ENCODE data around the gene PSD4. TPM values are rescaled to one million over a fixed set of nuclear protein-coding genes. Genes with fewer than 3 reads are reported as not detected.

The PSD4 gene
- total RNA-seq, 2 experiments from 2014 or later: 232 to 274 TPM

DNA sequence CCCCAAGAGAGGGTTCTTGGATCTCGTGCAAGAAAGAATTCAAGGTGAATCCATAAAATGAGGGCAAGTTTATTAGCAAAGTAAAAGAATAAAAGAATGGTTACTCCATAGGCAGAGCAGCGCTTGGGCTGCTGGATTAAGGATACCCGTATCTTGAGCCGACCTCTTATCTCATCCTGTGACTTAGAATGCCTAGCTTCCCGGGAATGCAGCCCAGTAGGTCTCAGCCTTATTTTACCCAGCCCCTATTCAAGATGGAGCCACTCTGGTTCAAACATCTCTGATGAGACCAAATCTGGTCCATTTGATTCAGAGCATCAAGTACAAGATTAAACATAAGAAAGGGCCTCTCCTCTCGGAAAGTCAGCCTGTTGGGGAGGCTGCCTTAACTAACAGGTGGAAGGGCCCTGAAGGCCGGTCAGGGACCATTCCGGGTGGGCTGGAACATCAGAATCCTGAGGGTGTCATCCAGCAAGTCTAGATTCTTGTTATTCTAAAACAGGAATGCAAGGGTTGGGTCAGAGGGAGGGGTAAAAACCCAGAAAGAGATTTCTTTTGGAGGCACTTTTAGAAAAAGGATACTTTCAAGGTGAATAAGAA, 5.8 kb downstream of the PSD4 start:
- CTCF ChIA-PET: interaction anchor here (0.6 to 7.7 kb wide), 9 partner anchors 7 to 491 kb away, joined by 3 to 93 read pairs (median 7); no protein-coding TSS in a partner anchor

GRCh38 chr2:113180131-113180946, 6.6 kb downstream of the PSD4 start:
- H3K36me3 Mint-ChIP-seq (ENCODE audit: low read depth): peaks cover 84% of the 10 kb centered on the region
- intact Hi-C loops (cut with DNase I, micrococcal nuclease): loop anchor here in 1 of 2 experiments (1.0 kb wide), 1 partner anchor 42 kb away; no protein-coding TSS in a partner anchor
- H3K4me1 Mint-ChIP-seq: peaks cover 84% of the 10 kb centered on the region
- no peaks in the 10 kb centered on the region for H3K9me3 Mint-ChIP-seq (ENCODE audit: low read depth)
- ATAC-seq (peak; percentile 45), DNase-seq (peak; percentile 51)
- ChIA-PET CTCF (interaction anchor here (0.6 to 7.7 kb wide), 12 partner anchors 8 to 492 kb away, joined by 3 to 93 read pairs (median 6); no protein-coding TSS in a partner anchor), POLR2A (interaction anchor here (0.6 kb wide), 1 partner anchor 13 kb away, joined by 3 read pairs; no protein-coding TSS in a partner anchor)
- H3K27me3 Mint-ChIP-seq: no peaks in the 10 kb centered on the region
- peak overlapping the region; percentile 32 for H3K4me3 Mint-ChIP-seq
- H3K27ac Mint-ChIP-seq: peak overlapping the region; percentile 85

More for the DNA sequence above, 5.8 kb downstream of the PSD4 start:
- ATAC-seq: no peak
- peaks cover 85% of the 10 kb centered on the region for H3K36me3 Mint-ChIP-seq (ENCODE audit: low read depth)
- POLR2A ChIA-PET: no interaction called here
- H3K9me3 Mint-ChIP-seq (ENCODE audit: low read depth): no peaks in the 10 kb centered on the region
- no peaks in the 10 kb centered on the region for H3K27me3 Mint-ChIP-seq
- no peak for DNase-seq
- intact Hi-C loops (cut with DNase I, micrococcal nuclease): loop anchor here (1.0 to 10.0 kb wide), 2 partner anchors 41 to 635 kb away; partner anchors contain the start of gene POLR1B (in 1 of the 2)
- peaks cover 81% of the 10 kb centered on the region for H3K4me1 Mint-ChIP-seq
- peak overlapping the region; percentile 92 for H3K27ac Mint-ChIP-seq
- H3K4me3 Mint-ChIP-seq: peak overlapping the region; percentile 91

- H3K27me3 Mint-ChIP-seq: no peaks in the 10 kb centered on the region
- DNase-seq (no peak), ATAC-seq (no peak)
- H3K36me3 Mint-ChIP-seq (ENCODE audit: low read depth): peaks cover 87% of the 10 kb centered on the region
- peaks cover 91% of the 10 kb centered on the region for H3K4me1 Mint-ChIP-seq
- ChIA-PET POLR2A (no interaction called here), CTCF (interaction anchor here (0.6 to 7.7 kb wide), 9 partner anchors 8 to 101 kb away, joined by 3 to 93 read pairs (median 7); partner anchors contain the start of gene PSD4)
- H3K4me3 Mint-ChIP-seq: peak overlapping the region; percentile 32
- H3K27ac Mint-ChIP-seq: peak overlapping the region; percentile 85
- no peaks in the 10 kb centered on the region for H3K9me3 Mint-ChIP-seq (ENCODE audit: low read depth)
- intact Hi-C loops (cut with DNase I, micrococcal nuclease): no loop called here
Measured at GRCh38 chr2:113181258-113182051, 7.7 kb downstream of the PSD4 start.

GRCh38 chr2:113182471-113183260, 8.9 kb downstream of the PSD4 start:
- intact Hi-C loops (cut with DNase I, micrococcal nuclease): no loop called here
- no peaks in the 10 kb centered on the region for H3K27me3 Mint-ChIP-seq
- ATAC-seq (no peak), DNase-seq (no peak)
- H3K4me1 Mint-ChIP-seq: peaks cover 89% of the 10 kb centered on the region
- H3K27ac Mint-ChIP-seq: peak overlapping the region; percentile 55
- H3K4me3 Mint-ChIP-seq: no peak overlapping the region
- H3K9me3 Mint-ChIP-seq (ENCODE audit: low read depth): no peaks in the 10 kb centered on the region
- peaks cover 80% of the 10 kb centered on the region for H3K36me3 Mint-ChIP-seq (ENCODE audit: low read depth)
- ChIA-PET CTCF (interaction anchor here (0.8 to 7.7 kb wide), 9 partner anchors 8 to 102 kb away, joined by 3 to 93 read pairs (median 5); partner anchors contain the start of gene PSD4), POLR2A (no interaction called here)

DNA sequence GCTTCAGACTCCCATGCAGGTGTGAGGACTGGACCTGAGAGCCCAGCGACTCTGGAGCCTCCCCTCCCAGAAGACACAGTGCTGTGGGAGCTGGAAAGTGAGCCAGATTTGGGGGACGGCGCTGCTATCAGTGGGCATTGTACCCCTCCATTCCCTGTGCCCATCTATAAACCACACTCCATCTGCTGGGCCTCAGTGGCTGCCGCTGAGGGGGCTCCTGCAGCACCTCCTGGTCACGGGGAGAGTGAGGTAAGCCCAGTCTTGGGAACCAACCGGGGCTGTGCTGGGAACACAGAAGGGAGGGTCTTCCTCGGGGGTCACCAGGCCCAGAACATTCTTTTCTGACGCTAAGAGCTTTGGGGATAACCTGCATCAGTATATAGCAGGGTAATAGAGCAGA, 9.5 kb downstream of the PSD4 start:
- Mint-ChIP-seq H3K27me3 (no peaks in the 10 kb centered on the region), H3K9me3 (ENCODE audit: low read depth) (no peaks in the 10 kb centered on the region), H3K36me3 (ENCODE audit: low read depth) (peaks cover 80% of the 10 kb centered on the region), H3K4me1 (peaks cover 87% of the 10 kb centered on the region), H3K4me3 (no peak overlapping the region), H3K27ac (peak overlapping the region; percentile 62)
- intact Hi-C loops (cut with DNase I, micrococcal nuclease): no loop called here
- ATAC-seq (no peak), DNase-seq (no peak)
- ChIA-PET POLR2A (no interaction called here), CTCF (interaction anchor here (0.8 to 7.7 kb wide), 11 partner anchors 9 to 103 kb away, joined by 3 to 93 read pairs (median 5); partner anchors contain the start of gene PSD4)

DNA sequence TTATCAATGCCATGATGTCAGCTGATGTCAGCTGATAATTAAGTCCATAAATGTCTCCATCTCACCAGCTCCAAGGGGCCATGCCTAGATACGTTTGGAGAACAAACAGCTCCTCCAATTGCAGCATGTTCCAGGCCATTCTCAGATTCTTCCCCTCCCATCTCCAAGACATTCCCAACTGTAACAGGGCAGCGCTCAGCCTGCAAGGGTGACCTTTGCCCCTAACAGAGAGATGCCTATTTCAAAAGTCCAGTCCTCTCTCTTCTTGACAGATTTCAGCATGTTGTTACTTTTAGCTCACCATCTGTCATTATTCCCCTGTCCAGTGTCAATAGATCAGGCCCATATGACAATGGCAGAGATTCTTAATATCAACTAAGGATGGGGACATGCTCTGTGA, 9.9 kb downstream of the PSD4 start:
- Mint-ChIP-seq H3K4me3 (no peak overlapping the region), H3K27ac (peak overlapping the region; percentile 62), H3K36me3 (ENCODE audit: low read depth) (peaks cover 76% of the 10 kb centered on the region), H3K27me3 (no peaks in the 10 kb centered on the region), H3K4me1 (peaks cover 83% of the 10 kb centered on the region), H3K9me3 (ENCODE audit: low read depth) (no peaks in the 10 kb centered on the region)
- CTCF ChIA-PET: interaction anchor here (0.8 to 7.7 kb wide), 10 partner anchors 9 to 103 kb away, joined by 3 to 93 read pairs (median 5); partner anchors contain the start of gene PSD4
- POLR2A ChIA-PET: no interaction called here
- no peak for ATAC-seq
- intact Hi-C loops (cut with DNase I, micrococcal nuclease): no loop called here
- DNase-seq: no peak

DNA sequence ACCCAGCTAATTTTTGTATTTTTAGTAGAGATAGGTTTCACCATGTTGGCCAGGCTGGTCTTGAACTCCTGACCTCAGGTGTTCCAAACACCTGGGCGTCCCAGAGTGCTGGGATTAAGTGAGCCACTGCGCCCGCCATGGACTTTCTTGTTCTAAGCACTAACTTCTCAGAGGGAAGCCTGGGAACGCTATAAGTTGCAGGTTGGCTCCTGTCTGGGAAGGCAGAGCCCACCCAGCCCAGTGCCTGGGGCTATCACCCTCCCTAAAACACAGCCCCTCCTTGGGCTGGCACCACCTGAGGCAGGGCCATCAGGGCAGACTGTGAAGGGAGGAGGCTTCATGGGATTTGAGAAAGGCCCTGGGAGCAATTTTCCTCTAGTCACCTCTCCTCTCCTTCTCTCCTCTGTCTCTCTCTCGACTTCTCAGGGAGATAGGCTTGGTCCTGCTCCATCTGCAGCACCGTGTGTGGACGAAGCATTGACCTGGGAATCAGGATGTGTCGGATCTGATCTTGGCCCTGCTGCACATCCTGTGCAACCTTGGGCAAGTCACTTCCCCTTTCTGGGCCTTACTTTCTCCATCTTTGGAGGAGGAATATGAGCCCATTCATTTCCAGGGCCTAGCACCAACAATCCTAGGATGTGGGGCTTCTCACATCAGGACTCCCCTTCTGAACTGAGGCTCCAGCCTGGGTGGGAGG, 10.9 kb downstream of the PSD4 start:
- ChIA-PET POLR2A (no interaction called here), CTCF (interaction anchor here (1.4 to 7.7 kb wide), 4 partner anchors 9 to 47 kb away, joined by 4 to 93 read pairs (median 9); partner anchors contain the start of gene PSD4)
- Mint-ChIP-seq H3K27me3 (no peaks in the 10 kb centered on the region), H3K4me1 (peaks cover 81% of the 10 kb centered on the region), H3K4me3 (no peak overlapping the region), H3K36me3 (ENCODE audit: low read depth) (peaks cover 73% of the 10 kb centered on the region), H3K27ac (peak overlapping the region; percentile 84), H3K9me3 (ENCODE audit: low read depth) (no peaks in the 10 kb centered on the region)
- DNase-seq (no peak), ATAC-seq (no peak)
- intact Hi-C loops (cut with DNase I, micrococcal nuclease): no loop called here

GRCh38 chr2:113185664-113186432, 12.1 kb downstream of the PSD4 start:
- Mint-ChIP-seq H3K27me3 (no peaks in the 10 kb centered on the region), H3K4me3 (no peak overlapping the region), H3K27ac (peak overlapping the region; percentile 84), H3K36me3 (ENCODE audit: low read depth) (peaks cover 73% of the 10 kb centered on the region), H3K9me3 (ENCODE audit: low read depth) (no peaks in the 10 kb centered on the region), H3K4me1 (peaks cover 74% of the 10 kb centered on the region)
- ATAC-seq: no peak
- ChIA-PET POLR2A (no interaction called here), CTCF (no interaction called here)
- intact Hi-C loops (cut with DNase I, micrococcal nuclease): no loop called here
- no peak for DNase-seq

GRCh38 chr2:113186433-113186796, 12.6 kb downstream of the PSD4 start:
- Mint-ChIP-seq H3K36me3 (ENCODE audit: low read depth) (peaks cover 75% of the 10 kb centered on the region), H3K4me3 (no peak overlapping the region), H3K27ac (peak overlapping the region; percentile 44), H3K27me3 (no peaks in the 10 kb centered on the region), H3K9me3 (ENCODE audit: low read depth) (no peaks in the 10 kb centered on the region), H3K4me1 (peaks cover 69% of the 10 kb centered on the region)
- ChIA-PET CTCF (no interaction called here), POLR2A (no interaction called here)
- ATAC-seq (no peak), DNase-seq (no peak)
- intact Hi-C loops (cut with DNase I, micrococcal nuclease): no loop called here

DNA sequence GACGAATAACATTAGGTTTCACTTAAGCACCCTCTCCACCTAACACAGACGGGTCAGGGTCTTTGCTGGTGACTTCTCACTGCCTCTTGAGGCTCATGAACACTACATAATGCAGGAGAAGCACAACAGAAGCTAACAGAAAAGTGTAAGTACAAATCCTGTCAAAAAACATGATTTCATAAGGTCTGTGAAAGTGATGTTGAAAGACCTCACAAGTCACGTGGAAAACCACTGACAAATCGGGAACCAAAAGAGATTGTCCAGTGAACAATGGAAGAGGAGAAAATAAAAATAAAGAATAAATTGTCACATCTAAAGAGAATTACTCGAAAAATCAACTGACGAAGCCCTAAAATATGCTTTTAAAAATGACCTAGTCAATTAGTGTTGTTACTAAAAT, 14.0 kb downstream of the PSD4 start:
- Mint-ChIP-seq H3K27me3 (no peaks in the 10 kb centered on the region), H3K27ac (peak overlapping the region; percentile 59), H3K9me3 (ENCODE audit: low read depth) (no peaks in the 10 kb centered on the region), H3K36me3 (ENCODE audit: low read depth) (peaks cover 71% of the 10 kb centered on the region), H3K4me1 (peaks cover 57% of the 10 kb centered on the region), H3K4me3 (no peak overlapping the region)
- ATAC-seq (no peak), DNase-seq (no peak)
- intact Hi-C loops (cut with DNase I, micrococcal nuclease): no loop called here
- ChIA-PET CTCF (no interaction called here), POLR2A (no interaction called here)
